CD4-positive, alpha-beta T cell treated with Interleukin-4 for 4 hours (primary cell): Measurements from ENCODE around the gene CFAP65.
A peak's percentile ranks its signal among the peaks of the same experiment; 100 is the strongest.

Experiments used
- DNase-seq: peaks from one replicate; pipeline ENCODE4 v3.0.0-alpha.2; 2020

The CFAP65 gene

GRCh38 chr2:219059725-219060682 lies 18.7 kb upstream of the CFAP65 start:
- DNase-seq, result no peak

GRCh38 chr2:219059375-219059724 lies 18.0 kb upstream of the CFAP65 start:
- no peak for DNase-seq

GRCh38 chr2:219058541-219059374 lies 17.4 kb upstream of the CFAP65 start:
- DNase-seq, result no peak

GRCh38 chr2:219057709-219058540 lies 16.6 kb upstream of the CFAP65 start:
- DNase-seq, result peak; percentile 64

GRCh38 chr2:219056896-219057708 lies 15.8 kb upstream of the CFAP65 start:
- DNase-seq, result no peak

GRCh38 chr2:219056176-219056895 lies 15.0 kb upstream of the CFAP65 start:
- no peak for DNase-seq

GRCh38 chr2:219054956-219055903 lies 13.9 kb upstream of the CFAP65 start:
- DNase-seq, result no peak

GRCh38 chr2:219049282-219049681 lies 8.0 kb upstream of the CFAP65 start:
- no peak for DNase-seq

- no peak for DNase-seq
These were observed 4.7 kb upstream of the CFAP65 start for GRCh38 chr2:219045937-219046550.

GRCh38 chr2:219042750-219043149 lies 1.4 kb upstream of the CFAP65 start:
- no peak for DNase-seq

- DNase-seq, result no peak
These were observed 841 bp upstream of the CFAP65 start for GRCh38 chr2:219042157-219042556.

GRCh38 chr2:219038600-219038999 lies 2.7 kb downstream of the CFAP65 start:
- DNase-seq, result no peak

GRCh38 chr2:219037783-219038499 lies 3.4 kb downstream of the CFAP65 start:
- no peak for DNase-seq

- DNase-seq, result no peak
These were observed 5.4 kb downstream of the CFAP65 start for GRCh38 chr2:219035942-219036341.

- no peak for DNase-seq
These were observed 6.5 kb downstream of the CFAP65 start for GRCh38 chr2:219034823-219035222.

GRCh38 chr2:219032051-219032745 lies 9.1 kb downstream of the CFAP65 start:
- DNase-seq, result no peak

- no peak for DNase-seq
These were observed 10.1 kb downstream of the CFAP65 start for GRCh38 chr2:219031005-219031738.
